KG1 (cell line): ENCODE measurements around the gene CEP43.

Source experiments
- DNase-seq: peaks from one replicate; lab custom pipeline; 2025; lab: John Stamatoyannopoulos, UW

Gene CEP43

GRCh38 chr6:166966268-166966667 lies 32.9 kb upstream of the CEP43 start:
- DNase-seq, result no peak

- no peak for DNase-seq
These were observed 29.7 kb upstream of the CEP43 start for GRCh38 chr6:166969390-166970002.

- no peak for DNase-seq
These were observed 29.1 kb upstream of the CEP43 start for GRCh38 chr6:166970091-166970490.

DNA sequence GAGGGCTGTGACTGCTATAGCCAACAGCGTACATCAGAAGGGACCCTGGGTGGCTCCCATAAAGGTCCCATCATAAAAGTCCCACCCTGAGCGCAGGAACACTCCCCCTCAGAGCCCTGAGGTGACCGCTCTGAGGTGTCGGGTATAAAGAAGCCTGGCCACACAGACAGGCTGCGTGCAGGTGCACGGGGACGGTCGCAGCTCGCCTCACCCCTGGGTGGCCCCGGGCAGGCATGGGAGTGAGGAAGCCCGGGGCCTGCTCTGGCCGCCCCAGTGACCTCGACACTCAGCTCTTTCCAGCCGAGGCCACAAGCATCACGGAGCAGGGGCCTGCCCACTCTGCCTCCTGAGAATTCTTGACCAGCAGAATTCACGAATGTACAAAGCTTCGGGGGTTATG lies 28.4 kb upstream of the CEP43 start:
- DNase-seq, result no peak

GRCh38 chr6:166971271-166971670 lies 27.9 kb upstream of the CEP43 start:
- no peak for DNase-seq

- no peak for DNase-seq
These were observed 27.1 kb upstream of the CEP43 start for GRCh38 chr6:166972101-166972500.

DNA sequence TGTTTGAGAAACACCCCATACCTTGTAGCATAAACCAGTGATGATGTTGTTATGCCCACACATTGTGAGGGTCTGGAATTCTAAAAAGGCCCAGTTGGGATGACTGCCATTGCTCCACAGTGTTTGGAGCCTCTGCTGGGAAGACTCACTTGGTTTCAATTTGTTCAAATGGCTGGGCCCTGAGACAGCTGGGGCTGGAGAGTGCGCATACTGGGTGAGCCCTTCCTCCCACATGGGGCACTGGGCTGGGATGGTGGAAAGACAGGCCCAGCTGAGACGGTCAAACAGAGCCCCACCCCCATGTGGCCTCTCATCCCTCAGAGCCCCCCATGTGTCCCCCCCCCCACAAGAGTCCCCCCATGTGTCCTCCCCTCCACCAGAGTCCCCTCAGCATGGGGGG lies 22.6 kb upstream of the CEP43 start:
- no peak for DNase-seq

GRCh38 chr6:166977621-166978525 lies 21.3 kb upstream of the CEP43 start:
- DNase-seq, result no peak

- DNase-seq, result no peak
These were observed 18.5 kb upstream of the CEP43 start for GRCh38 chr6:166980738-166981137.

DNA sequence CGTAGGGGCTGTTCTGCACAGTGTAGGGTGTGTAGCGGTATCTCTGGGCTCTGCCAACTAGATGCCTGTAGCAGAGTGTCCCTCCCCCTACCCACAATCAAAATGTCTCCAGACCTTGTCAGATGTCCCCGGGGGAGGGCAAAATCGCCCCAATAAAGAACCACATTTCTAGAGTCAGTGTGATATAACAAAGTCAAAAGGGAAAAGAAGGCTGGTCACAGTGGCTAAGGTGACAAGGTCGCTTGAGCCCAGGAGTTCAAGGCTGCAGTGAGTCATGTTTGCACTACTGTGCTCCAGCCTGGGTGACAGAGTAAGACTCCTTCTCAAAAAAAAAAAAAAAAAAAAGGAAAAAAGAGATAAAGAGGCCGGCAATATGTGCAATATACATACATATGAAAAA lies 11.7 kb upstream of the CEP43 start:
- no peak for DNase-seq

DNA sequence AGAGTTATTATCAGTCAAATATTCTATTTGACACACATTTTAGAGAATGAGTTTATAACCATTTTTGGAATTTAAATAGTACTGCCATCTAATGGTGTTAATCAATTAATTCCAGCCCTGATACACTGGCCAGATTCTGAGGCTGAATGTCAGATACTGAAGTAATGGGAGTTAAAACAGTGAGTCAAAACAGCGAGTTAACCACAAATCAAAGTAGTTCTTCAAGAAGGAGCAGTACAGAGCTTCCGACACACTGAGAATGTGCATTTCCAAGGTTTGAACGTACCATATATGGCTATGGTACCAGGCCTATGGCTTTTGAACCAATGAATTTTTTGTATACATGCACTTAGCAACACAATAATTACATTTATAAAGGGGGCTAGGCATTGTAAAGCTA lies 11.3 kb upstream of the CEP43 start:
- DNase-seq, result no peak

DNA sequence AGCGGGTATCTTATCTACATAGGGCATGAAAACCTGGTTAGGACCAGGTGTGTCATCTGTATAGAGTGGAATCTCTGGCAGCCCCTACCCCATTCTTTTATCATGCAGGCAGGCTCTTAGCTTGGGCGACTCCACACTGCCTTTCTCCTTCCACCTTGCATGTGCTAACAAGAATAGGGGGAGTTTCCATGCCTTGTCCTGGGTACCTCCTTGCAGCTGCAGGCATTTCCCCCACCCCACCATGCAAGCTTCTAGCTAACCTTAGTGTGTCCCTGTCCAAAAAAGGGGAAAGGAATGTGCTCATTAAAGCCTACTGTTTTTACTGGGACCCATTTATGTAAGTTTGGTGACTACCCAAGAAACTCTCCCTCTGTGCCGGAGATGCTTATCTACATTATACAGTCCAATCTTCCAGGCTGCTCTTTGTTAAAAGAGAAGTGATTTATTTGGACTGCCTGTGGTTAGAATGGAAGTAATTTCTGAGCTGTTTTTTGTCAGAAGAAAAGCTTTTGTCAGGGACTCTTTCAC lies 10.5 kb upstream of the CEP43 start:
- no peak for DNase-seq

- peak; percentile 32 for DNase-seq
These were observed 9.7 kb upstream of the CEP43 start for GRCh38 chr6:166989427-166990032.

DNA sequence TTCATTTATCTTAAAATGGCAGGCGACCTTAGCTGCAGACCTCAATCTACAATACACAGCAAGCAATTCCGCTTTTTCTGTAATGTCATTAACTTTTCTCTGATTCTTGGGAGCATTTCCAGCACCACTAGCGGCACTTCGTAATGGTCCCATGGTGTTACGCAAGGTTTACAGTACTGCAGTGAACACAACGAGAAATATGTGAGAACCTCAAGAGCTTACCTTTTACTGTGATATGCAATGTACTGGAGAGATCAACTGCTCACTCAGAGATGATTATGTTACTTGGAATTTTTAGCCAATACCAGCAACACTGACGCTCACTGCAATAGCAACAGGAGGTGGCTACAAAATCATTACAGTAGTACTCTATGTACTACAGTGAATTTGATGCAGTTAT lies 2.8 kb upstream of the CEP43 start:
- DNase-seq, result no peak

DNA sequence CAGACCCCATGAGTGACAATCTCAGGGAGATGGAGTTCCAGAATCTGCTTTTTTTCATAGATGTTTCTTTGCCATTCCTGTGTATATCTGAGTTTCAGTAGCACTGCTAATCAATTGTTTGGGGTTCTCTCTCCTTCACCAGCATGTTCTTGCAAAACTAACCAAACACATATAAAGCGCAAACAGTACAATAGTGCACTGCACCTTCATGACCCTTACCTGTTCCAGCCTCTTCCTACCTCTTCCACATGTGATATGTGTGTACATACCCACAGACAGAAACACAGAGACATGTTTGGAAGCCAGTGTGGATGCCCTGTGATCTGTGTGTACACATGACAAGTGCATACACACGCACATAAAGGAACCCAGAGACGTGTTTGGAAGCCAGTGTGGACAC lies 1.8 kb upstream of the CEP43 start:
- no peak for DNase-seq

GRCh38 chr6:166997768-166998255 lies 1.4 kb upstream of the CEP43 start:
- peak; percentile 49 for DNase-seq

GRCh38 chr6:166998256-166999144 lies 697 bp upstream of the CEP43 start:
- DNase-seq, result peak; percentile 44

DNA sequence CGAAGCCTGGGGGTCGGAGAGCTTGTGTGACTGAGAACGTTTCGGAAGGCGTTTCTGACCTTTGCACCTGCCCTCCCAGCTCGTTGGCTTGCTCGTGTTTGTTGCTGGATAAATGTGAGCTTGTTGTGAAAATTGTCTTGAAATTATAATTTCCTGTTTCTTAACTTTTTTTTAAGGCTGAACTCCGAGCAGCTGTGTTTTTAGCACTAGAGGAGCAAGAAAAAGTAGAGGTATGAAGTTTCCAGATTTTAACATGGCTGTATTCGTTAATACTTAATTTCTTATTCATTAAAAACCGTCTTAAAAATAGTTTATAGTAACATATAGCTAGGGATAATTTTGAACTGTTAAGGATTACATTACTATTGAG lies 672 bp downstream of the CEP43 start:
- no peak for DNase-seq

DNA sequence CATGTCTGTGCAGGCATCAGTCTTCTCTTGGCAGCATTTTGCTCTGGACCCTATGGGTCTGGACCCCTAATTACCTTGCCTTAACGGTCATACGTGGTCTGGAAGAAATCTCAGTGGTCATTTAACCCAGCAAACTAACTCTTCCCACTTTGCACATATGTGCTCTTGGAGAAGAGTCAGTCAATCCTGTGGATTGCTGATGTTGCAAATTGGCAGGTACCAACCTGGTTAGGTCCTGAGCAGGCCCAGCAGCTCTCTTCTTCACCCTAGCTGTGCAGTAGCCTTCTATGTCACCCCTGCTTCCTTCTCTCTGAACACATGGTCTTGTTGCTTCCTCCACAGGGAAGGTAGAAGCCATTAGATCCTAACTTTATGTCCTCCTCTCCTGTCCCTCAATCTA lies 1.6 kb downstream of the CEP43 start:
- no peak for DNase-seq

- DNase-seq, result no peak
These were observed 6.4 kb downstream of the CEP43 start for GRCh38 chr6:167005350-167006159.

DNA sequence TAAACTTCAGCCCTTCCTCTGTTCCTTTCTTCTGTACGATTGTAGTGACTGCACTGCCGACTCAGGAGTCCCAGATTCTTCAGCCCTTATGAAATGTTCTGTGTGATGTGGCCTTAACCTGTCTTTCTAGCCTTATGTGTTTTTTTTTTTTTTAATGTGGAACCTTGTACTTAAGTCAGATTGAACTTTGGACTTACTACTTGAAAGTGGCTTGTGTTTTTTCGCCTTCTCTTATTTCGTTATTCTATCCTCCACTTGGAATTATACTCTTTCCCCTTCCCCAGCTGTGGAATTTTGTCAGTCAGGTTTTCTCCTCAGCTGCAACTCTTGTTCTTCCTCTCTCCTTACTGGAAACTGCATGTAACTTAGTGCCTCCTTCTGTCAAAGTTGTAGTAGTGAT lies 8.8 kb downstream of the CEP43 start:
- no peak for DNase-seq
